WTC11 (cell line): Measurements from ENCODE around the gene AMER3. TPM values are rescaled to one million over a fixed set of nuclear protein-coding genes. Genes with fewer than 3 reads are reported as not detected.

Experiments
- ATAC-seq: fragments of 200-7000 bp; cut with Tn5 transposase; 2 replicates; pipeline ENCODE4 v1.10.0; 2021; ENCODE audit warnings: mild to moderate bottlenecking, moderate library complexity
- CTCF ChIA-PET: fragments of 300-600 bp; sonication (Branson Sonifier 250); formaldehyde crosslinking; loops from one replicate; lab custom pipeline; 2021; ENCODE audit warnings: antibody characterized with exemption; lab: Charles Lee
- POLR2A ChIA-PET: fragments of 350-600 bp; sonication (Branson Sonifier 250); formaldehyde crosslinking; loops from one replicate; lab custom pipeline; 2021; ENCODE audit warnings: antibody characterized with exemption; lab: Charles Lee
- DNase-seq: peaks from one replicate; pipeline ENCODE4 v3.0.0; 2021; ENCODE audit warnings: low spot score
- H3K27ac Mint-ChIP-seq: 2 replicates; pipeline ENCODE4 v1.8.0; 2021; ENCODE audit warnings: mixed read lengths
- H3K27me3 Mint-ChIP-seq: 2 replicates; pipeline ENCODE4 v1.8.0; 2021; ENCODE audit warnings: low read depth, mild to moderate bottlenecking, moderate library complexity, mixed read lengths
- H3K36me3 Mint-ChIP-seq: 2 replicates; pipeline ENCODE4 v1.8.0; 2021; ENCODE audit warnings: mixed read lengths
- H3K4me1 Mint-ChIP-seq: 2 replicates; pipeline ENCODE4 v1.8.0; 2022; ENCODE audit warnings: mixed read lengths
- H3K4me3 Mint-ChIP-seq: 2 replicates; pipeline ENCODE4 v1.8.0; 2021; ENCODE audit warnings: mild to moderate bottlenecking, moderate library complexity, mixed read lengths
- H3K9me3 Mint-ChIP-seq: 2 replicates; pipeline ENCODE4 v1.8.0; 2021; ENCODE audit warnings: mixed read lengths
- CREB1 ChIP-seq: sonication (generic); formaldehyde crosslinking; IDR thresholded peaks from 2 replicates; pipeline ENCODE4 v1.8.0; 2023; ENCODE audit warnings: mild to moderate bottlenecking, missing genetic modification reagents
- ELF4 ChIP-seq: sonication (generic); formaldehyde crosslinking; IDR thresholded peaks from 2 replicates; pipeline ENCODE4 v1.8.1; 2022; ENCODE audit warnings: low read depth, mild to moderate bottlenecking, moderate library complexity, missing genetic modification reagents
- GABPB1 ChIP-seq: sonication (generic); formaldehyde crosslinking; IDR thresholded peaks from 2 replicates; pipeline ENCODE4 v1.8.1; 2023; ENCODE audit warnings: mild to moderate bottlenecking, missing genetic modification reagents
- HMGA2 ChIP-seq: fragments of 250-450 bp; sonication (Bioruptor Pico); IDR thresholded peaks from 2 replicates; pipeline ENCODE4 v1.4.0; 2021; ENCODE audit warnings: mild to moderate bottlenecking, moderate library complexity
- KAT7 ChIP-seq: sonication (generic); formaldehyde crosslinking; IDR thresholded peaks from 2 replicates; pipeline ENCODE4 v1.8.1; 2023; ENCODE audit warnings: missing genetic modification reagents, mild to moderate bottlenecking, borderline replicate concordance
- NFYB ChIP-seq: sonication (generic); formaldehyde crosslinking; conservative IDR thresholded peaks from 2 replicates; pipeline ENCODE4 v1.8.0; 2022; ENCODE audit warnings: low read depth, missing genetic modification reagents
- SMAD3 ChIP-seq: sonication (generic); formaldehyde crosslinking; IDR thresholded peaks from 2 replicates; pipeline ENCODE4 v1.8.0; 2022; ENCODE audit warnings: missing genetic modification reagents, mild to moderate bottlenecking, borderline replicate concordance
- ZBTB21 ChIP-seq: sonication (generic); formaldehyde crosslinking; IDR thresholded peaks from 2 replicates; pipeline ENCODE4 v1.8.1; 2023; ENCODE audit warnings: mild to moderate bottlenecking, missing genetic modification reagents, borderline replicate concordance
- total RNA-seq: library from RNA; stranded (reverse); gene quantifications from 3 replicates; pipeline ENCODE4 v1.2.3, GENCODE V29; 2021
- TF ChIP-seq, protein P1 (sequence below): sonication (generic); formaldehyde crosslinking; IDR thresholded peaks from 2 replicates; pipeline ENCODE4 v1.8.1; 2023; ENCODE audit warnings: mild to moderate bottlenecking, missing genetic modification reagents, moderate library complexity
- TF ChIP-seq, protein P2 (sequence below): fragments of 250-450 bp; sonication (Bioruptor Pico); IDR thresholded peaks from 2 replicates; pipeline ENCODE4 v1.8.0; 2021; ENCODE audit warnings: mild to moderate bottlenecking
- TF ChIP-seq, protein P3 (sequence below): sonication (generic); formaldehyde crosslinking; IDR thresholded peaks from 2 replicates; pipeline ENCODE4 v1.8.1; 2022; ENCODE audit warnings: missing genetic modification reagents, borderline replicate concordance
- TF ChIP-seq, protein P4 (sequence below): sonication (generic); formaldehyde crosslinking; IDR thresholded peaks from 2 replicates; pipeline ENCODE4 v1.8.0; 2023; ENCODE audit warnings: mild to moderate bottlenecking, missing genetic modification reagents
- TF ChIP-seq, protein P5 (sequence below): sonication (generic); formaldehyde crosslinking; conservative IDR thresholded peaks from 2 replicates; pipeline ENCODE4 v1.8.1; 2022; ENCODE audit warnings: mild to moderate bottlenecking, missing genetic modification reagents
- TF ChIP-seq, protein P6 (sequence below): sonication (generic); formaldehyde crosslinking; conservative IDR thresholded peaks from 2 replicates; pipeline ENCODE4 v1.8.1; 2023; ENCODE audit warnings: mild to moderate bottlenecking, low read depth, missing genetic modification reagents, moderate library complexity
- TF ChIP-seq, protein P7 (sequence below): fragments of 250-450 bp; sonication (Bioruptor Pico); IDR thresholded peaks from 2 replicates; pipeline ENCODE4 v2.1.2; 2022; ENCODE audit warnings: mild to moderate bottlenecking, moderate library complexity

Gene AMER3
- total RNA-seq, 1 experiment from 2014 or later = 0.13 TPM

DNA sequence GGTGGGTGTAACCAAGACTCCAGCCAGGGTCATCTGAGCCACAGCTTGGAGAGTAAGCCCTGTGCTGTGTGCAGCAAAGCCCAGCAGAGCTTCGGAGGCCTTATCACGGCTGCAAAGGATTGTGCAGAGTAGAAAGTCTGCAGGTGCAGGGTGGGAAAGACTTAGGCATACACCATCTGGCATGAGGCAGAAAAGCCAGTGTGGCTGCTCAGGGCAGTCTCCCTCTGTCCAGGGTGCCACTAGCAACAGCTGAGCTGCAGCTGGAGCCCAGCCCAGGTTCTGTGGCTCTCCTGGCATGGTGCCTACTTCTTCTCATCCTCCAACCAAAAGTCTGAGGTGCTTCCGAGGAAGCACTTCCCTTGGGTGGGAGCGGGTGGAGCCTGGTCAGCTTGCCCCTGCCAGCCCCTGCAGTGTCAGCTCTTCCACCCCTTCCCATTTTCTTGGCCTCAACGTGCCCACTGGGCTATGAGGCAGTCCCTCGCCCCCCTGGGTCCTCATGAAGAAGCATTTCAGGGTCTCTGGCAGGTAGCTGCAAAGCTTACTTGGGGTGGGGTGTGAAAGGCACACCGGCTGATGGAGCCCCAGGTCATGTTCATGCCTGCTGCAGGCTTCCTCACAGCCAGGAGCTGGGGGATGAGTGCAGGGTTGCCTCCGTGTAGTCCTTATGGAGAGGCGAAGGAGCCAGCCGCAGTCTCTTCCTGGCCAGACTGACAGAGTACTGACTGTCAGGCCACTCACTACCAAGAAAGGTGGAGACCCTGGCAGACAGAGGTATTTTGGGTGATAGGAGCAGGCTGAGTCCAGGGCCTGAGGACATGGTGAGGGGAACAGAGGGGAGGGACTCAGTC is 4.8 kb downstream of the AMER3 start:
- DNase-seq = no peak
- no peaks in the 10 kb centered on the region for H3K9me3 Mint-ChIP-seq
- ChIA-PET POLR2A (no interaction called here), CTCF (interaction anchor here (1.1 kb wide), 1 partner anchor 37 kb away, joined by 6 read pairs; no protein-coding TSS in a partner anchor)
- H3K4me3 Mint-ChIP-seq = no peak overlapping the region
- H3K4me1 Mint-ChIP-seq = peaks cover 10% of the 10 kb centered on the region
- peaks cover 27% of the 10 kb centered on the region for H3K27me3 Mint-ChIP-seq
- no peak overlapping the region for H3K27ac Mint-ChIP-seq
- no peaks in the 10 kb centered on the region for H3K36me3 Mint-ChIP-seq
- TF ChIP-seq, protein P1, sequence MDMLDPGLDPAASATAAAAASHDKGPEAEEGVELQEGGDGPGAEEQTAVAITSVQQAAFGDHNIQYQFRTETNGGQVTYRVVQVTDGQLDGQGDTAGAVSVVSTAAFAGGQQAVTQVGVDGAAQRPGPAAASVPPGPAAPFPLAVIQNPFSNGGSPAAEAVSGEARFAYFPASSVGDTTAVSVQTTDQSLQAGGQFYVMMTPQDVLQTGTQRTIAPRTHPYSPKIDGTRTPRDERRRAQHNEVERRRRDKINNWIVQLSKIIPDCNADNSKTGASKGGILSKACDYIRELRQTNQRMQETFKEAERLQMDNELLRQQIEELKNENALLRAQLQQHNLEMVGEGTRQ (CRISPR knock-in tag) = no peak
- TF ChIP-seq, protein P2, sequence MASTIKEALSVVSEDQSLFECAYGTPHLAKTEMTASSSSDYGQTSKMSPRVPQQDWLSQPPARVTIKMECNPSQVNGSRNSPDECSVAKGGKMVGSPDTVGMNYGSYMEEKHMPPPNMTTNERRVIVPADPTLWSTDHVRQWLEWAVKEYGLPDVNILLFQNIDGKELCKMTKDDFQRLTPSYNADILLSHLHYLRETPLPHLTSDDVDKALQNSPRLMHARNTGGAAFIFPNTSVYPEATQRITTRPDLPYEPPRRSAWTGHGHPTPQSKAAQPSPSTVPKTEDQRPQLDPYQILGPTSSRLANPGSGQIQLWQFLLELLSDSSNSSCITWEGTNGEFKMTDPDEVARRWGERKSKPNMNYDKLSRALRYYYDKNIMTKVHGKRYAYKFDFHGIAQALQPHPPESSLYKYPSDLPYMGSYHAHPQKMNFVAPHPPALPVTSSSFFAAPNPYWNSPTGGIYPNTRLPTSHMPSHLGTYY (CRISPR knock-in tag) = no peak
- TF ChIP-seq, all 79 proteins: peak for 0
- ATAC-seq = no peak

DNA sequence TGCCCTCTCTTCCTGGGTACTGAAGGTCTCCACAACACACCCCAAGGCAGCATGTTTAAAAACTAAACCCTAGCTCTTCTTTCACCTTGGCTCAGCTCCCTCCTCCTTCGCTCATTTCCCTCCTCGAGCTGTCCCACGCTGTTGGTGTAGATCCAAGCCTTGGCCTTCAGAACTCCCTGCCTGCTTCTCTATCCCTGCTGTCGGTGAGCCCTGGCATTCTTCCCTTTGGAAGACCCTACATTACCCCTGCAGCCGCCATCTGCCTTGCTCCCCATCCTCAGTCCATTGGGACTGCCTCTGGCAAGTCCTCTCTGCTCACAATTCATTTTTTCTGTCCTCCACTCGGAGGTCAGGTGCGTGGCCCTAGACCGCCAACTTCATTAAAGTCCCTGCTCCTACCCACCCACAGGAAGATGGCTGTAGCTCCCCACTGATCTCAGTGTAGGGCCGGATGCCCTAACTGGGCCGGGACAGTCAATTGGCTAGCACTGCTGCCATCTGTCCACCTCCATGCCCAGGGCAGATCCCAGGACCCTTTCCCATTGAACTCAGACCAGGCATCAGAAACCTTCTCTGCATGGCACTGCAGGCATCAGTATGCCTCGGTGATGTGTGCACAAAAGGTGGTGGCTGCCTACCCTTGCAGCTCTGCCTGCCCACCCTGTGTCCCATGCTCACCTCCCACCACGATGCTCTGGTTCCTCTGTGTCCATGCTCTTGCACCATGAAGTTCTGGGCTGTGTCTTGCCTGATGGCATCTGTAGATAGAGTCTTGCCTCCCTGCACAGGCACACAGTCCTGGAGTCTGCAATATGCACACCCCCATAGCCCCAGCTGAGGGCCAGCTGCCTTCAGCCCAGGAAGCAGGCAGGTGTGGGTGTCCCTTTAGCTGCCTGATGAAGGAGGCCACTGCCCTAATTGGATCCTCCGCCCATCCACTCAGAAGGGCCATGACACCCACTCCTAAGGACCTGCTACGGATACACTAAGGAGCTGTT is 5.7 kb downstream of the AMER3 start:
- ATAC-seq (no peak), DNase-seq (no peak)
- TF ChIP-seq SMAD3 (CRISPR knock-in tag) (no peak), CREB1 (no peak), GABPB1 (CRISPR knock-in tag) (no peak), ZBTB21 (CRISPR knock-in tag) (no peak), KAT7 (no peak), HMGA2 (CRISPR knock-in tag) (no peak), ELF4 (CRISPR knock-in tag) (no peak), NFYB (CRISPR knock-in tag) (no peak)
- TF ChIP-seq, protein P3, sequence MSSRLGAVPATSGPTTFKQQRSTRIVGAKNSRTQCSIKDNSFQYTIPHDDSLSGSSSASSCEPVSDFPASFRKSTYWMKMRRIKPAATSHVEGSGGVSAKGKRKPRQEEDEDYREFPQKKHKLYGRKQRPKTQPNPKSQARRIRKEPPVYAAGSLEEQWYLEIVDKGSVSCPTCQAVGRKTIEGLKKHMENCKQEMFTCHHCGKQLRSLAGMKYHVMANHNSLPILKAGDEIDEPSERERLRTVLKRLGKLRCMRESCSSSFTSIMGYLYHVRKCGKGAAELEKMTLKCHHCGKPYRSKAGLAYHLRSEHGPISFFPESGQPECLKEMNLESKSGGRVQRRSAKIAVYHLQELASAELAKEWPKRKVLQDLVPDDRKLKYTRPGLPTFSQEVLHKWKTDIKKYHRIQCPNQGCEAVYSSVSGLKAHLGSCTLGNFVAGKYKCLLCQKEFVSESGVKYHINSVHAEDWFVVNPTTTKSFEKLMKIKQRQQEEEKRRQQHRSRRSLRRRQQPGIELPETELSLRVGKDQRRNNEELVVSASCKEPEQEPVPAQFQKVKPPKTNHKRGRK = no peak
- TF ChIP-seq, protein P4, sequence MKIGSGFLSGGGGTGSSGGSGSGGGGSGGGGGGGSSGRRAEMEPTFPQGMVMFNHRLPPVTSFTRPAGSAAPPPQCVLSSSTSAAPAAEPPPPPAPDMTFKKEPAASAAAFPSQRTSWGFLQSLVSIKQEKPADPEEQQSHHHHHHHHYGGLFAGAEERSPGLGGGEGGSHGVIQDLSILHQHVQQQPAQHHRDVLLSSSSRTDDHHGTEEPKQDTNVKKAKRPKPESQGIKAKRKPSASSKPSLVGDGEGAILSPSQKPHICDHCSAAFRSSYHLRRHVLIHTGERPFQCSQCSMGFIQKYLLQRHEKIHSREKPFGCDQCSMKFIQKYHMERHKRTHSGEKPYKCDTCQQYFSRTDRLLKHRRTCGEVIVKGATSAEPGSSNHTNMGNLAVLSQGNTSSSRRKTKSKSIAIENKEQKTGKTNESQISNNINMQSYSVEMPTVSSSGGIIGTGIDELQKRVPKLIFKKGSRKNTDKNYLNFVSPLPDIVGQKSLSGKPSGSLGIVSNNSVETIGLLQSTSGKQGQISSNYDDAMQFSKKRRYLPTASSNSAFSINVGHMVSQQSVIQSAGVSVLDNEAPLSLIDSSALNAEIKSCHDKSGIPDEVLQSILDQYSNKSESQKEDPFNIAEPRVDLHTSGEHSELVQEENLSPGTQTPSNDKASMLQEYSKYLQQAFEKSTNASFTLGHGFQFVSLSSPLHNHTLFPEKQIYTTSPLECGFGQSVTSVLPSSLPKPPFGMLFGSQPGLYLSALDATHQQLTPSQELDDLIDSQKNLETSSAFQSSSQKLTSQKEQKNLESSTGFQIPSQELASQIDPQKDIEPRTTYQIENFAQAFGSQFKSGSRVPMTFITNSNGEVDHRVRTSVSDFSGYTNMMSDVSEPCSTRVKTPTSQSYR = no peak
- TF ChIP-seq, protein P5, sequence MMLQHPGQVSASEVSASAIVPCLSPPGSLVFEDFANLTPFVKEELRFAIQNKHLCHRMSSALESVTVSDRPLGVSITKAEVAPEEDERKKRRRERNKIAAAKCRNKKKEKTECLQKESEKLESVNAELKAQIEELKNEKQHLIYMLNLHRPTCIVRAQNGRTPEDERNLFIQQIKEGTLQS (CRISPR knock-in tag) = no peak
- TF ChIP-seq, protein P6, sequence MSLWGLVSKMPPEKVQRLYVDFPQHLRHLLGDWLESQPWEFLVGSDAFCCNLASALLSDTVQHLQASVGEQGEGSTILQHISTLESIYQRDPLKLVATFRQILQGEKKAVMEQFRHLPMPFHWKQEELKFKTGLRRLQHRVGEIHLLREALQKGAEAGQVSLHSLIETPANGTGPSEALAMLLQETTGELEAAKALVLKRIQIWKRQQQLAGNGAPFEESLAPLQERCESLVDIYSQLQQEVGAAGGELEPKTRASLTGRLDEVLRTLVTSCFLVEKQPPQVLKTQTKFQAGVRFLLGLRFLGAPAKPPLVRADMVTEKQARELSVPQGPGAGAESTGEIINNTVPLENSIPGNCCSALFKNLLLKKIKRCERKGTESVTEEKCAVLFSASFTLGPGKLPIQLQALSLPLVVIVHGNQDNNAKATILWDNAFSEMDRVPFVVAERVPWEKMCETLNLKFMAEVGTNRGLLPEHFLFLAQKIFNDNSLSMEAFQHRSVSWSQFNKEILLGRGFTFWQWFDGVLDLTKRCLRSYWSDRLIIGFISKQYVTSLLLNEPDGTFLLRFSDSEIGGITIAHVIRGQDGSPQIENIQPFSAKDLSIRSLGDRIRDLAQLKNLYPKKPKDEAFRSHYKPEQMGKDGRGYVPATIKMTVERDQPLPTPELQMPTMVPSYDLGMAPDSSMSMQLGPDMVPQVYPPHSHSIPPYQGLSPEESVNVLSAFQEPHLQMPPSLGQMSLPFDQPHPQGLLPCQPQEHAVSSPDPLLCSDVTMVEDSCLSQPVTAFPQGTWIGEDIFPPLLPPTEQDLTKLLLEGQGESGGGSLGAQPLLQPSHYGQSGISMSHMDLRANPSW = no peak
- TF ChIP-seq, protein P7, sequence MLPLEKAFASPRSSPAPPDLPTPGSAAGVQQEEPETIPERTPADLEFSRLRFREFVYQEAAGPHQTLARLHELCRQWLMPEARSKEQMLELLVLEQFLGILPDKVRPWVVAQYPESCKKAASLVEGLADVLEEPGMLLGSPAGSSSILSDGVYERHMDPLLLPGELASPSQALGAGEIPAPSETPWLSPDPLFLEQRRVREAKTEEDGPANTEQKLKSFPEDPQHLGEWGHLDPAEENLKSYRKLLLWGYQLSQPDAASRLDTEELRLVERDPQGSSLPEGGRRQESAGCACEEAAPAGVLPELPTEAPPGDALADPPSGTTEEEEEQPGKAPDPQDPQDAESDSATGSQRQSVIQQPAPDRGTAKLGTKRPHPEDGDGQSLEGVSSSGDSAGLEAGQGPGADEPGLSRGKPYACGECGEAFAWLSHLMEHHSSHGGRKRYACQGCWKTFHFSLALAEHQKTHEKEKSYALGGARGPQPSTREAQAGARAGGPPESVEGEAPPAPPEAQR = no peak
- TF ChIP-seq, protein P1 (CRISPR knock-in tag) = no peak

More for the DNA sequence above, 5.7 kb downstream of the AMER3 start:
- no peaks in the 10 kb centered on the region for H3K36me3 Mint-ChIP-seq
- CTCF ChIA-PET = interaction anchor here (1.1 kb wide), 1 partner anchor 36 kb away, joined by 6 read pairs; no protein-coding TSS in a partner anchor
- peaks cover 21% of the 10 kb centered on the region for H3K27me3 Mint-ChIP-seq
- POLR2A ChIA-PET = no interaction called here
- H3K4me3 Mint-ChIP-seq = no peak overlapping the region
- no peaks in the 10 kb centered on the region for H3K9me3 Mint-ChIP-seq
- peaks cover 10% of the 10 kb centered on the region for H3K4me1 Mint-ChIP-seq
- H3K27ac Mint-ChIP-seq = no peak overlapping the region
